HFFc6 (cell line): ENCODE data around the gene E4F1. TPM values are rescaled to one million over a fixed set of nuclear protein-coding genes. Genes with fewer than 3 reads are reported as not detected.

Experiments
- DNase-seq: peaks from one replicate; pipeline ENCODE4 v3.0.0-alpha.2; 2018
- H3K27ac Mint-ChIP-seq: 2 replicates; pipeline ENCODE4 v1.8.0; 2020; ENCODE audit warnings: mild to moderate bottlenecking, mixed read lengths
- H3K27me3 Mint-ChIP-seq: 2 replicates; pipeline ENCODE4 v1.8.0; 2021; ENCODE audit warnings: mild to moderate bottlenecking, moderate library complexity, mixed read lengths; ENCODE audit not compliant: insufficient read depth
- H3K36me3 Mint-ChIP-seq: 2 replicates; pipeline ENCODE4 v1.8.0; 2021; ENCODE audit warnings: low read depth, mixed read lengths
- H3K4me1 Mint-ChIP-seq: 2 replicates; pipeline ENCODE4 v1.8.0; 2020; ENCODE audit warnings: low read depth, mixed read lengths
- H3K4me3 Mint-ChIP-seq: 2 replicates; pipeline ENCODE4 v1.8.0; 2020; ENCODE audit warnings: mild to moderate bottlenecking, moderate library complexity, mixed read lengths
- H3K9me3 Mint-ChIP-seq: 2 replicates; pipeline ENCODE4 v1.8.0; 2020; ENCODE audit warnings: mild to moderate bottlenecking, mixed read lengths
- total RNA-seq, 6 experiments: library from RNA; stranded (reverse); fragmentation: NEBNext Ultra II Directional; extraction: Animal tissue kit (Norgen Biotek cat#: 25700); gene quantifications; 2 replicates in 1 of 6; 3 replicates in 5 of 6; pipeline ENCODE4 v1.2.3, GENCODE V29; 2021
- TF ChIP-seq, protein P1 (sequence below): fragments of 200-600 bp; sonication (generic); IDR thresholded peaks from 2 replicates; pipeline ENCODE4 v1.5.0; 2021; ENCODE audit warnings: antibody characterized with exemption, mild to moderate bottlenecking

E4F1 gene
- total RNA-seq, 6 experiments from 2014 or later, result 15.8 to 19.8 (median 16.7) TPM

DNA sequence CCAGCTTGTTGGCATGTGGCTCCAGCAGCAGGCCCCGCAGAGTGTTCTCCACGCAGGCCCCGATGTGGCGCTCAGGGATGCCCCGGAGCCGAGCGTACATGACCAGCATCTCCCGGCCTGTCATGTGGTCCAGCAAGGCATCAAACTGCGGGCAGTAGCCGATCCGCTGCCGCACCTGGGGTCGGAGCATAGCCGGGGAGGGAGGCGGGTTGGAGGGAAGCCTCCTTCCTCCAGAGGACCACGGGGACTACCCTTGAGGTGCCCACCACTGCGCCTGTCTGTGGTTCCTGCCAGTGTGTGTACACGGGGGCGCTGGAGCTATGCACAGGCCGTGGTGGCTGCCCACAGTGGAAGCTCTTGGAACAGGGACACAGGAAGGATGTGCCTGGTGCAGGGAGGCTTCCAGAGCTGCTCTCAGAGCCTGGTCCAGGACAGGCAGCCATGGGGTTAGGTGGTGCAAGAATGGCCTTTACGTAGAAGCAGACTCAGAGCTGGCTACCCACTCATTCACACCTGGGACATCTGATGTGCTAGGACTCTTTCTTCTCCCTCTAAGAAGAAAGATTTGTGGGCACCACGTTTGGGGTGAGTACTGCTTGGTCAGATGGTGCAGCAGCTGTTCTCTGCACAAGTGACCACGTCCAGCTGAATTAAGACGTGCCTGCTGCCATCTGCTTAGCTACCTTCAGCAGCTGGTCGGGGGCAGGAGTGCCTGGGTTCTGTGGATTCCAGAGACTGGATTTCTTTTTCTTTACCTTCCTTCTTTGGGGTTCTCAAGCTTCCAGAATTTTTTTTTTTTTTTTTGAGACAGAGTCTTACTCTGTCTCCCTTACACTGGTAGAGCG lies 55.8 kb downstream of the E4F1 start:
- peaks cover 25% of the 10 kb centered on the region for H3K27me3 Mint-ChIP-seq
- no peaks in the 10 kb centered on the region for H3K9me3 Mint-ChIP-seq
- no peak overlapping the region for H3K27ac Mint-ChIP-seq
- TF ChIP-seq, protein P1, sequence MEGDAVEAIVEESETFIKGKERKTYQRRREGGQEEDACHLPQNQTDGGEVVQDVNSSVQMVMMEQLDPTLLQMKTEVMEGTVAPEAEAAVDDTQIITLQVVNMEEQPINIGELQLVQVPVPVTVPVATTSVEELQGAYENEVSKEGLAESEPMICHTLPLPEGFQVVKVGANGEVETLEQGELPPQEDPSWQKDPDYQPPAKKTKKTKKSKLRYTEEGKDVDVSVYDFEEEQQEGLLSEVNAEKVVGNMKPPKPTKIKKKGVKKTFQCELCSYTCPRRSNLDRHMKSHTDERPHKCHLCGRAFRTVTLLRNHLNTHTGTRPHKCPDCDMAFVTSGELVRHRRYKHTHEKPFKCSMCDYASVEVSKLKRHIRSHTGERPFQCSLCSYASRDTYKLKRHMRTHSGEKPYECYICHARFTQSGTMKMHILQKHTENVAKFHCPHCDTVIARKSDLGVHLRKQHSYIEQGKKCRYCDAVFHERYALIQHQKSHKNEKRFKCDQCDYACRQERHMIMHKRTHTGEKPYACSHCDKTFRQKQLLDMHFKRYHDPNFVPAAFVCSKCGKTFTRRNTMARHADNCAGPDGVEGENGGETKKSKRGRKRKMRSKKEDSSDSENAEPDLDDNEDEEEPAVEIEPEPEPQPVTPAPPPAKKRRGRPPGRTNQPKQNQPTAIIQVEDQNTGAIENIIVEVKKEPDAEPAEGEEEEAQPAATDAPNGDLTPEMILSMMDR, result no peak
- no peak overlapping the region for H3K4me3 Mint-ChIP-seq
- H3K4me1 Mint-ChIP-seq, result no peaks in the 10 kb centered on the region
- H3K36me3 Mint-ChIP-seq, result no peaks in the 10 kb centered on the region
- no peak for DNase-seq

DNA sequence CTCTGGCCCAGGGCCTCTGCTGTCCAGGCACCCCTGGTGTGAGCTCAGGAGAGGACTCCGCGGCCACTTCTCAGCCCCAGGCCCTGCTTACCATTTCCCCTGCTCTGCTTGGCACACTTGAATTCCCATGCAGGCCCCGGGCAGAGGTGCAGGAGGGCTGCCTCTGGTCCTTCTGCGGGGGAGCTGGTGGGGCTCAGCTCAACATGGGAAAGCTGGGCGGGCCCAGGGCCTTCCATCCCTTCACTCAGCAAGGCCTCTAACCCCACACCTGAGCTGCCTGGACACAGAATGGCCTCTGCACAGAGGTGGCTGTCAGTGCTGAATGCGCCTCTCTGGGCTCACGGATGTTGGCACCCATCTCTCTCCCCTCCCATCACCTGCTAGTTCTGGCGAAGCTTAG lies 57.1 kb downstream of the E4F1 start:
- TF ChIP-seq, protein P1, result no peak
- Mint-ChIP-seq H3K9me3 (no peaks in the 10 kb centered on the region), H3K27me3 (peaks cover 25% of the 10 kb centered on the region), H3K4me1 (no peaks in the 10 kb centered on the region), H3K4me3 (no peak overlapping the region), H3K36me3 (no peaks in the 10 kb centered on the region), H3K27ac (no peak overlapping the region)
- DNase-seq, result no peak

DNA sequence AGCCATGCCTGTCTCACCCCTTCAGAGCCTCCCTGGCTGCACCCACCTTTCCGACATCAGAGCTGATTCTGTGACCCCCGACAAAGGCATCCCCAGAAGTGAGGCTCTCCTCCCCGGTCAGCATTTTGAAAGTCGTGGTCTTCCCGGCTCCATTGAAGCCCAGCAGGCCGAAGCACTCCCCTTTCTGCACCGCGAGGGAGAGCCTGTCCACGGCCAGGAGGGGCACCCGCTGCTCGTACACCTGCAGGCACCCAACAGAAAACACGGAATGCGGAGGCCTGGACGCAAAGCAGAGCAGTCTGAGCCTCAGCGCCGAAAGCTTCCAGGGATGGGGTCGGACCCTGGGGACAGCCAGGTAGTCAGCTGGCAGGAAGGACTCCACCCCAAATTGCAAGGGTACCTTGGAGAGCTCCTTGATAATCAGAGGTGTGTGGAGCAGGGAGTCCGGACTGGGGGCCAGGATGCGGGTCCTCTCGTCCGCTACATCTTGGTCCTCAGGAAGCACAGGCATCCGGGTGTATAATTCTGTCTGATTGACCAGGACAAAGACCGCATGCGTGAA lies 57.7 kb downstream of the E4F1 start:
- H3K27me3 Mint-ChIP-seq, result peaks cover 25% of the 10 kb centered on the region
- no peaks in the 10 kb centered on the region for H3K36me3 Mint-ChIP-seq
- TF ChIP-seq, protein P1, result no peak
- no peaks in the 10 kb centered on the region for H3K4me1 Mint-ChIP-seq
- no peak overlapping the region for H3K4me3 Mint-ChIP-seq
- no peak for DNase-seq
- H3K9me3 Mint-ChIP-seq, result no peaks in the 10 kb centered on the region
- no peak overlapping the region for H3K27ac Mint-ChIP-seq

DNA sequence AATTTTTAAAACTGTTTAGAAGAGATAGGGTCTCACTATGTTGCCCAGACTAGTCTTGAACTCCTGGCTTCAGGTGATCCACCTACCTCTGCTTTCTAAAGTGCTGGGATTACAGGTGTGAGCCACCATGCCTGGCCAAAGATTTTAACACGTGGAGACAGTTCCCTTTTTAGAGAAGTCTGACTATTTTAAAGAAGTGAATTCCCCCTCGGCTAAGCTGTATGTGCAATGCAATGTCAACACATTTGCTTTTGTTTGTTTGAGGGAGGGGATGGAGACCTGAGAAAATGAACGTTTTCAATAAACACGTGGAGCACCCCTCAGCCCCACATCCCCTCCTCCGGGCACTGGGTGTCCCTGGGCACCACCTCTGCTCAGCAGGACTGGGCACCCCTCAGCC lies 58.9 kb downstream of the E4F1 start:
- Mint-ChIP-seq H3K9me3 (no peaks in the 10 kb centered on the region), H3K27ac (no peak overlapping the region), H3K4me3 (no peak overlapping the region), H3K36me3 (no peaks in the 10 kb centered on the region), H3K4me1 (no peaks in the 10 kb centered on the region), H3K27me3 (peaks cover 25% of the 10 kb centered on the region)
- no peak for DNase-seq
- TF ChIP-seq, protein P1, result no peak

DNA sequence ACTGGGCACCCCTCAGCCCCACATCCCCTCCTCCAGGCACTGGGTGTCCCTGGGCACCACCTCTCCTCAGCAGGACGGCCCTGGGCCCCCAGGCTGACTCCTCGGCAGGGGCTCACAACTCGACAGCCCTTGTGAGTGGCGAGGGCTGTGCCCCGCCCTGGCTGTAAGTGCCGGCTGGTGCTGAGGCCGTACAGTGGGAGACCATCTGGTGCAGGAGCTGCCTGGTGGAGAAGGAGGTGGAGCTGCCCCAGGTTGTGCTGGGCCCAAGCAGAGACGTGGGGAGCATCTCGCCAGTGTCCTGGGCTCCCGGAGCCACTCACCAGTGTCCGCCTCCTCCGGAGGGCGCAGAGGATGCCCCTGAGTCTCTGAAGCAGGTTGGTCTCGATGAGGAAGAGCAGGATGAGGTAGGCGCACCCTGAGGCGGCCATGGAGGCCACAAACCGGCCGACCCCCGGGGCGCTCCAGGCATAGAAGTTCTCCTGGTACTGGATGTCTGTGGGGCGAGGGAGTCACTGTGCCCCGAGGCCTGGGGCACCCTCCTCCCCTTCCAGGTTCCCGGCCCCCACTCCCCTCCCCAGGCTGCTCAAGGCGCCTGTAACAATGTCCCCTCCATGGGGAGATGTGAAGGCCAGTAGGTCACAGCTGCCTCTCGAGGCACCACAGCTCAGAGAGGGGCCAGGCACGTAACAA lies 59.6 kb downstream of the E4F1 start:
- TF ChIP-seq, protein P1, result no peak
- Mint-ChIP-seq H3K9me3 (no peaks in the 10 kb centered on the region), H3K36me3 (no peaks in the 10 kb centered on the region), H3K4me3 (no peak overlapping the region), H3K27ac (no peak overlapping the region), H3K4me1 (no peaks in the 10 kb centered on the region), H3K27me3 (peaks cover 25% of the 10 kb centered on the region)
- DNase-seq, result no peak
